Measurements from ENCODE around the gene GAB2.

DNA sequence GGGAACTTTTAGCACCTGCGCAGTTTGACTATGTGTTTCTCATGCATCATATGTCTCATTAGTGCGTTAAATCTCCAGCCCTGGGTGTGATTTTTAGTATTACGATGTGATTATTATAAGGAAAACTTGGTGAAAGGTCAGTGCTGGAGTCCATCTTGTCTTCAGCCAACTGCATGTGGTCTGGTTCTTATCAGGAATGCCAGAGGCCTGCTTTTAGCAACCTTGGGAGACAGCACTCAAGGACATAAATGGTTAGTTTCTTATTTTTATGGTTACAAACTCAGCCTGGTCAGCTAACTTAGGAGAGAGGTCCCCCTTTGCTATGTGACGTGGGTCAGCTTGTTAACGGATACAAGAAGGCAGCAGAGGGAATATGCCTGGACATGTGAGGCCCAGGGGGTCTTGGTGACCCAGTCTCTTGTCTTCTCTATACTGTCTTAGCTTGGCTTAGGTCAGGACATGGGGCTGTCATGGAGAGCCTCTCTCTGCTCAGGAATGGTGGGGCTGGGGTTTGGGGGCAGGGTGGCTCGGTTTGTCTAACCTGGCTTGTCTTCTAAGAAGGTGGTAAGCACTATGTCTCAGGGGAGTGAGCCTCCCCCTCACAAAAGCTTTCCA, 250.7 kb downstream of the GAB2 start:
- TF ChIP-seq, protein P1, sequence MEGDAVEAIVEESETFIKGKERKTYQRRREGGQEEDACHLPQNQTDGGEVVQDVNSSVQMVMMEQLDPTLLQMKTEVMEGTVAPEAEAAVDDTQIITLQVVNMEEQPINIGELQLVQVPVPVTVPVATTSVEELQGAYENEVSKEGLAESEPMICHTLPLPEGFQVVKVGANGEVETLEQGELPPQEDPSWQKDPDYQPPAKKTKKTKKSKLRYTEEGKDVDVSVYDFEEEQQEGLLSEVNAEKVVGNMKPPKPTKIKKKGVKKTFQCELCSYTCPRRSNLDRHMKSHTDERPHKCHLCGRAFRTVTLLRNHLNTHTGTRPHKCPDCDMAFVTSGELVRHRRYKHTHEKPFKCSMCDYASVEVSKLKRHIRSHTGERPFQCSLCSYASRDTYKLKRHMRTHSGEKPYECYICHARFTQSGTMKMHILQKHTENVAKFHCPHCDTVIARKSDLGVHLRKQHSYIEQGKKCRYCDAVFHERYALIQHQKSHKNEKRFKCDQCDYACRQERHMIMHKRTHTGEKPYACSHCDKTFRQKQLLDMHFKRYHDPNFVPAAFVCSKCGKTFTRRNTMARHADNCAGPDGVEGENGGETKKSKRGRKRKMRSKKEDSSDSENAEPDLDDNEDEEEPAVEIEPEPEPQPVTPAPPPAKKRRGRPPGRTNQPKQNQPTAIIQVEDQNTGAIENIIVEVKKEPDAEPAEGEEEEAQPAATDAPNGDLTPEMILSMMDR (conservative IDR thresholded peaks at IDR 0.05; ENCODE audit: low read depth, low read length), result no peak
- TF ChIP-seq BHLHE40 (IDR thresholded peaks at IDR 0.05; ENCODE audit: low read depth, low read length) (no peak), POLR2A (IDR thresholded peaks at IDR 0.05; ENCODE audit: low read depth, low read length) (no peak), MXI1 (IDR thresholded peaks at IDR 0.05; ENCODE audit: borderline replicate concordance, low read depth, low read length) (no peak), RFX5 (IDR thresholded peaks at IDR 0.05; ENCODE audit: low read depth, low read length) (no peak), FOS (IDR thresholded peaks at IDR 0.05; ENCODE audit: low read depth, low read length) (no peak), RAD21 (IDR thresholded peaks at IDR 0.05; ENCODE audit: low read length) (no peak), SMC3 (IDR thresholded peaks at IDR 0.05; ENCODE audit: low read depth, low read length) (no peak), CHD1 (IDR thresholded peaks at IDR 0.05; ENCODE audit: low read depth, low read length) (no peak)

Data from IMR-90 (cell line).